ENCODE measurements around the gene ZNF280A.
"Not testable (repeated sequence)": the region's sequence is repeated elsewhere in the genome, so short reads cannot be mapped to it uniquely, and the experiment has no call there.

ZNF280A gene

DNA sequence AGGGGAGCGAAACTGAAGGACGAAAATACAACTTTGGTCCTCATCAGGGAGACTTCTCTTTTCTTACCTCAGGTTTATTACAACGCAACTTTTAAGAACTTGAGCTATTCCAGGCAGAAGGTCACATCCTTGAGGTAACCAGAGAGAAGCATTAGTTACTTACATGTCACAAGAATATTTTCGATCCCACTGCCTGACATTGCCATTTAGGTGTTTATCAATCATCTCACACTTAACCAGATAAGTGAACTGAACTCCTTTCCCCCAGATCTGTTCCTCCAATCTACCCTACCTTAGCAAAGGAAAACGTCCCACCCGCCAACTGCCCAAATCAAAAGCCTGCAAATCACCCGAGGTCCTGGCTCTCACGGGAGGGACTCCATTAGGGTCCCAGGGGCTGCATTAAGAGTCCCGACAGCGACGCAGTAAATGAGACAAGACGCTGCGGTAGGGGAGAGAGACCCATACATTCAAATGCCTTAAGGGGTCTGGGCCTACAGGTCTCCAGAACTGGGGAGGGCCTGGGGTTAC lies 12.3 kb downstream of the ZNF280A start:
- Histone ChIP-seq H3K27ac (no peak overlapping the region), H3K4me1 (peaks cover 0 to 8% (median 0%) of the 10 kb centered on the region in 4 donors), H3K27me3 (peaks cover 0 to 16% of the 10 kb centered on the region in 2 donors), H3K36me3 (no peaks in the 10 kb centered on the region), H3K9me3 (peaks cover 3 to 31% (median 20%) of the 10 kb centered on the region in 3 donors), H3K4me3 (peak overlapping the region in 1 of 2 donors; percentile 38)
- TF ChIP-seq, protein P1, sequence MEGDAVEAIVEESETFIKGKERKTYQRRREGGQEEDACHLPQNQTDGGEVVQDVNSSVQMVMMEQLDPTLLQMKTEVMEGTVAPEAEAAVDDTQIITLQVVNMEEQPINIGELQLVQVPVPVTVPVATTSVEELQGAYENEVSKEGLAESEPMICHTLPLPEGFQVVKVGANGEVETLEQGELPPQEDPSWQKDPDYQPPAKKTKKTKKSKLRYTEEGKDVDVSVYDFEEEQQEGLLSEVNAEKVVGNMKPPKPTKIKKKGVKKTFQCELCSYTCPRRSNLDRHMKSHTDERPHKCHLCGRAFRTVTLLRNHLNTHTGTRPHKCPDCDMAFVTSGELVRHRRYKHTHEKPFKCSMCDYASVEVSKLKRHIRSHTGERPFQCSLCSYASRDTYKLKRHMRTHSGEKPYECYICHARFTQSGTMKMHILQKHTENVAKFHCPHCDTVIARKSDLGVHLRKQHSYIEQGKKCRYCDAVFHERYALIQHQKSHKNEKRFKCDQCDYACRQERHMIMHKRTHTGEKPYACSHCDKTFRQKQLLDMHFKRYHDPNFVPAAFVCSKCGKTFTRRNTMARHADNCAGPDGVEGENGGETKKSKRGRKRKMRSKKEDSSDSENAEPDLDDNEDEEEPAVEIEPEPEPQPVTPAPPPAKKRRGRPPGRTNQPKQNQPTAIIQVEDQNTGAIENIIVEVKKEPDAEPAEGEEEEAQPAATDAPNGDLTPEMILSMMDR (IDR thresholded peaks at IDR 0.05) = no peak
- DNase-seq = no peak
- intact Hi-C loops (cut with DNase I; ENCODE audit: low total_unique reads) = no loop called here

DNA sequence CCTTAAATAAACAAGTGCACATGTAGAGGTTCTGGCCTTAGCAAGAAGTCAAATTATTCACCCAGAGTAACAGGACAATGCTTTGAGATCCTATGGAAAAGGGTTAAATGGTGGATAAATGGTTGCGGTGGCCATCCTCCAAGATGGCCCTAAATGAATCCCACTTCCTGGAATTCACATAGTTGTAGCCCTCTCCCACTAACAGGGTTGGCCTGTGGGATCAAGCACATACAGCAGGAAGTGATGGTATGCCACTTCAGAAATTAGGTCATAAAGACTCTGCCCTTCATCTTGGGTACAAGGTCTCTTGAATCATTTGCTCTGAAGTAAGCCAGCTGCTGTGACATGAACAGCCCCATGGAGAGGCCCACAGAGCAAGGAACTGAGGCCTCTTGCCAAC lies 13.3 kb downstream of the ZNF280A start:
- intact Hi-C loops (cut with DNase I; ENCODE audit: low total_unique reads) = no loop called here
- TF ChIP-seq, protein P1 (IDR thresholded peaks at IDR 0.05) = no peak
- no peak overlapping the region for H3K4me3 ChIP-seq
- H3K4me1 ChIP-seq = peaks cover 0 to 8% (median 0%) of the 10 kb centered on the region in 4 donors
- peaks cover 3 to 31% (median 20%) of the 10 kb centered on the region in 3 donors for H3K9me3 ChIP-seq
- DNase-seq = no peak
- H3K27ac ChIP-seq = no peak overlapping the region
- peaks cover 0 to 16% of the 10 kb centered on the region in 2 donors for H3K27me3 ChIP-seq
- no peaks in the 10 kb centered on the region for H3K36me3 ChIP-seq

DNA sequence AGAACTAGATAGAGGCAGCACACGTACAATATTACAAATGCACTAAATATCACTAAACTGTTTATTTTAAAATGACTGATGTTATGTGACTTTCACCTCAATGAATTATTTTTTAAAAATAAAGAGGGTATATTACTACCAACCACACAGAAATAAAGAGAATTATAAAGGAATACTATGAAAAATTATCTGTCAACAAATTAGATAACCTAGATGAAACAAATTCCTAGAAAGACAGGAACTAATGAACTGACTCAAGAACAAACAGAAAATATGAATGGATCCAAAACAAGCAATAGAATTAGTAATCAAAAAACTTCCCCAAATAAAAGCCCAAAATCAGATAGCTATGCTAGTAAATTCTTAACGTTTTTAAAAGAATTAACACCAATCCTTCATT lies 21.8 kb downstream of the ZNF280A start:
- Histone ChIP-seq H3K9me3 (no peaks in the 10 kb centered on the region), H3K4me1 (no peaks in the 10 kb centered on the region), H3K36me3 (no peaks in the 10 kb centered on the region), H3K27me3 (no peaks in the 10 kb centered on the region), H3K4me3 (no peak overlapping the region), H3K27ac (no peak overlapping the region)
- intact Hi-C loops (cut with DNase I; ENCODE audit: low total_unique reads) = no loop called here
- DNase-seq = no peak
- TF ChIP-seq, protein P1 (IDR thresholded peaks at IDR 0.05) = no peak

DNA sequence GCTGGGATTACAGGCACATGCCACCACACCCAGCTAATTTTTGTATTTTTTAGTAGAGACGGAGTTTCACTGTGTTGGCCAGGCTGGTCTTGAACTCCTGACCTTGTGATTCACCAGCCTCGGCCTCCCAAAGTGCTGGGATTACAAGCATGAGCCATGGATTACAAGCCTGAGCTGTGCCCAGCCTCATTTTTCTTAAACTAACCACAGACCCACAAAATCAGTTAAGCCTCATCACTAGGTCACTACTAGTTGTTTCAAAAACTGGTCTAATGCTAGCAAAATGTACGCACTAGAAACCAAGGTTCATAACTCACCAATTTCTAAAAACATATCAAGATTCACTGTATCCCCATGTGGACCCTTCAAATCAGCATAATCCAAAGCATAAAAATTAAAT lies 28.5 kb downstream of the ZNF280A start:
- intact Hi-C loops (cut with DNase I; ENCODE audit: low total_unique reads); H3K27ac ChIP-seq: not testable (repeated sequence)

DNA sequence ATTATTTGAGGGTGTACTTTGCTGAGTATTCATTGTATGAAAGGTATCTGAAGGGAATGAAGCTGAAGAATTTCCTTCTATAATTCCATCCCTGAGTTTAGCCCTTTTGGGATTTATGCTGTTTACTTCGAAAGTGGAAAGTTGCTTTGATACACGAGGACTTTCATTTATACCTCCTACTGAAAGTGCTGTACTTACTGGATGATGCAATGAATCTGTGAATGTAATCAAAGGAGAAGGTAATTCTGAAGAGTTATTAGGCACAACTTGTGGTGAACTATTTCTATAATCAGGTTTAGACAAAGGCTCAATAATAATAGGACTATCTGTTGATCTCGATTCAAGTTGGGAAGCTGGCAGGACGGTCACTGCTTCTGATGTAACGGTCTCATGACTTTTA lies 31.3 kb downstream of the ZNF280A start:
- intact Hi-C loops (cut with DNase I; ENCODE audit: low total_unique reads) = no loop called here
- Histone ChIP-seq H3K27ac (no peak overlapping the region), H3K36me3 (no peaks in the 10 kb centered on the region), H3K27me3 (no peaks in the 10 kb centered on the region), H3K4me1 (no peaks in the 10 kb centered on the region), H3K4me3 (no peak overlapping the region), H3K9me3 (no peaks in the 10 kb centered on the region)
- no peak for DNase-seq
- TF ChIP-seq, protein P1 (IDR thresholded peaks at IDR 0.05) = no peak

More for the DNA sequence above, 28.5 kb downstream of the ZNF280A start:
- not testable (repeated sequence) for H3K4me1 ChIP-seq, DNase-seq, H3K9me3 ChIP-seq, H3K4me3 ChIP-seq, H3K36me3 ChIP-seq, H3K27me3 ChIP-seq

DNA sequence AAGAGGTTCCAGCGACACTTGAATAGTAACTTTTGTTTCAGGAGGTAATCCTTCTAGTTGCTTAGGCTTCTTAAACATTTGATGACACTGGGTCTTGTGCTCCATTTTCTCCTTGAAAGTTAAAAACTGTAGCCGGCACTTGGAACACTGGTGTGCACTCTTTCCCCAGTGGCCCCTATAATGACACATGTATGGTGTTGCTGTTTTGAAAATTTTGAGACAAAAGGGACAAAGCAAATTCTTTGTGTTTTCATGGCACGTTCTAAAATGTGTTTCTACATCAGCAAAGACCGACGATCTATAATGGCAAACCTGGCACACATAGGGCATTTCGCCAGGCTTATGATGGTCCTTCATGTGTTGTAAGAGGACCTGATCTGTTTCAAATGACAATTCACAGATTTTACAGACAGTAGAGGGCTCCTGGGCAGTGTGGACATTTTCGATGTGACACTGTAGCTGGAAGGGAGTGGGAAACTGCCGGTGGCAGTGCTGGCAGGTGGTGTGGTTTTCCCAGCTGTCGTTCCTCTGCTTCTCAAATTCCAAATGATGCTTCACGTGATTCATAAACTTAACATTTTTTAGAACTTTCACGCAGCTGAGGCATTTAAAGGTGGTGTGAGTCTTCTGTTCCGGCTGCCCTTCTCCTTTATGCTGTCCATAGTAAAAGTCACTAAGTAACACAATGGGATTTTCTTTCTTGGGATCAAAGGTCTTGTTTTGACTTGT lies 32.0 kb downstream of the ZNF280A start:
- Histone ChIP-seq H3K27me3 (no peaks in the 10 kb centered on the region), H3K36me3 (no peaks in the 10 kb centered on the region), H3K4me3 (no peak overlapping the region), H3K4me1 (no peaks in the 10 kb centered on the region), H3K27ac (no peak overlapping the region), H3K9me3 (no peaks in the 10 kb centered on the region)
- intact Hi-C loops (cut with DNase I; ENCODE audit: low total_unique reads) = no loop called here
- no peak for DNase-seq
- TF ChIP-seq, protein P1 (IDR thresholded peaks at IDR 0.05) = no peak
